WTC11 (cell line): ENCODE data around the gene TUT4. TPM values are rescaled to one million over a fixed set of nuclear protein-coding genes. Genes with fewer than 3 reads are reported as not detected.

Source experiments
- ATAC-seq: fragments of 200-7000 bp; cut with Tn5 transposase; 2 replicates; pipeline ENCODE4 v1.10.0; 2021; ENCODE audit warnings: mild to moderate bottlenecking, moderate library complexity
- CTCF ChIA-PET: fragments of 300-600 bp; sonication (Branson Sonifier 250); formaldehyde crosslinking; loops from one replicate; lab custom pipeline; 2021; ENCODE audit warnings: antibody characterized with exemption; lab: Charles Lee
- POLR2A ChIA-PET: fragments of 350-600 bp; sonication (Branson Sonifier 250); formaldehyde crosslinking; loops from one replicate; lab custom pipeline; 2021; ENCODE audit warnings: antibody characterized with exemption; lab: Charles Lee
- DNase-seq: peaks from one replicate; pipeline ENCODE4 v3.0.0; 2021; ENCODE audit warnings: low spot score
- H3K27ac Mint-ChIP-seq: 2 replicates; pipeline ENCODE4 v1.8.0; 2021; ENCODE audit warnings: mixed read lengths
- H3K27me3 Mint-ChIP-seq: 2 replicates; pipeline ENCODE4 v1.8.0; 2021; ENCODE audit warnings: low read depth, mild to moderate bottlenecking, moderate library complexity, mixed read lengths
- H3K36me3 Mint-ChIP-seq: 2 replicates; pipeline ENCODE4 v1.8.0; 2021; ENCODE audit warnings: mixed read lengths
- H3K4me1 Mint-ChIP-seq: 2 replicates; pipeline ENCODE4 v1.8.0; 2022; ENCODE audit warnings: mixed read lengths
- H3K4me3 Mint-ChIP-seq: 2 replicates; pipeline ENCODE4 v1.8.0; 2021; ENCODE audit warnings: mild to moderate bottlenecking, moderate library complexity, mixed read lengths
- H3K9me3 Mint-ChIP-seq: 2 replicates; pipeline ENCODE4 v1.8.0; 2021; ENCODE audit warnings: mixed read lengths
- AFF4 ChIP-seq: sonication (generic); formaldehyde crosslinking; IDR thresholded peaks from 2 replicates; pipeline ENCODE4 v1.8.1; 2023; ENCODE audit warnings: mild to moderate bottlenecking, missing genetic modification reagents, borderline replicate concordance
- CREM ChIP-seq: sonication (generic); formaldehyde crosslinking; IDR thresholded peaks from 2 replicates; pipeline ENCODE4 v1.8.1; 2022; ENCODE audit warnings: mild to moderate bottlenecking, missing genetic modification reagents, moderate library complexity
- E2F5 ChIP-seq: sonication (generic); formaldehyde crosslinking; IDR thresholded peaks from 2 replicates; pipeline ENCODE4 v1.8.1; 2022; ENCODE audit warnings: mild to moderate bottlenecking, moderate library complexity, missing genetic modification reagents
- FOXJ3 ChIP-seq: sonication (generic); formaldehyde crosslinking; IDR thresholded peaks from 2 replicates; pipeline ENCODE4 v1.9.0; 2021; ENCODE audit warnings: missing genetic modification reagents, mild to moderate bottlenecking, borderline replicate concordance
- GRHL2 ChIP-seq: fragments of 250-450 bp; sonication (Bioruptor Pico); IDR thresholded peaks from 2 replicates; pipeline ENCODE4 v1.8.0; 2022; ENCODE audit warnings: mild to moderate bottlenecking, moderate library complexity; ENCODE audit not compliant: insufficient replicate concordance, severe bottlenecking
- GTF2I ChIP-seq: fragments of 250-450 bp; sonication (Bioruptor Pico); conservative IDR thresholded peaks from 2 replicates; pipeline ENCODE4 v1.4.0; 2021; ENCODE audit warnings: mild to moderate bottlenecking
- JAZF1 ChIP-seq: fragments of 250-450 bp; sonication (Bioruptor Pico); IDR thresholded peaks from 2 replicates; pipeline ENCODE4 v1.9.0; 2021; ENCODE audit warnings: moderate library complexity, mild to moderate bottlenecking, inconsistent platforms
- KAT7 ChIP-seq: sonication (generic); formaldehyde crosslinking; IDR thresholded peaks from 2 replicates; pipeline ENCODE4 v1.8.1; 2023; ENCODE audit warnings: missing genetic modification reagents, mild to moderate bottlenecking, borderline replicate concordance
- MLX ChIP-seq: sonication (generic); formaldehyde crosslinking; IDR thresholded peaks from 2 replicates; pipeline ENCODE4 v1.8.1; 2023; ENCODE audit warnings: mild to moderate bottlenecking, missing genetic modification reagents, moderate library complexity
- PREB ChIP-seq: sonication (generic); formaldehyde crosslinking; IDR thresholded peaks from 2 replicates; pipeline ENCODE4 v1.8.1; 2022; ENCODE audit warnings: mild to moderate bottlenecking, missing genetic modification reagents, moderate library complexity, borderline replicate concordance
- SMAD3 ChIP-seq: sonication (generic); formaldehyde crosslinking; IDR thresholded peaks from 2 replicates; pipeline ENCODE4 v1.8.0; 2022; ENCODE audit warnings: missing genetic modification reagents, mild to moderate bottlenecking, borderline replicate concordance
- USF1 ChIP-seq: sonication (generic); formaldehyde crosslinking; IDR thresholded peaks from 2 replicates; pipeline ENCODE4 v1.8.0; 2022; ENCODE audit warnings: mild to moderate bottlenecking, missing genetic modification reagents
- ZNF281 ChIP-seq: sonication (generic); formaldehyde crosslinking; IDR thresholded peaks from 2 replicates; pipeline ENCODE4 v1.8.0; 2023; ENCODE audit warnings: mild to moderate bottlenecking, missing genetic modification reagents
- total RNA-seq: library from RNA; stranded (reverse); gene quantifications from 3 replicates; pipeline ENCODE4 v1.2.3, GENCODE V29; 2021

TUT4 gene
- total RNA-seq, 1 experiment from 2014 or later, result 63.3 TPM

- TF ChIP-seq MLX, result no peak
- TF ChIP-seq USF1, result no peak
- TF ChIP-seq PREB (CRISPR knock-in tag), result no peak
- no peak for TF ChIP-seq SMAD3 (CRISPR knock-in tag)
- no peak for TF ChIP-seq JAZF1 (CRISPR knock-in tag)
- no peak for TF ChIP-seq E2F5 (CRISPR knock-in tag)
- TF ChIP-seq FOXJ3, result no peak
Observed at GRCh38 chr1:52549267-52549666, 3.6 kb downstream of the TUT4 start (continued).

- no peak for ATAC-seq
- Mint-ChIP-seq H3K27ac (no peak overlapping the region), H3K36me3 (peaks cover 28% of the 10 kb centered on the region), H3K27me3 (no peaks in the 10 kb centered on the region), H3K9me3 (peaks cover 22% of the 10 kb centered on the region), H3K4me3 (no peak overlapping the region), H3K4me1 (peaks cover 19% of the 10 kb centered on the region)
- TF ChIP-seq ZNF281 (CRISPR knock-in tag), result no peak
- no peak for TF ChIP-seq GTF2I (CRISPR knock-in tag)
- no peak for TF ChIP-seq KAT7 (CRISPR knock-in tag)
- TF ChIP-seq CREM (CRISPR knock-in tag), result no peak
- TF ChIP-seq AFF4 (CRISPR knock-in tag), result no peak
- TF ChIP-seq GRHL2 (CRISPR knock-in tag), result no peak
- ChIA-PET POLR2A (no interaction called here), CTCF (no interaction called here)
- DNase-seq, result no peak
Observed at GRCh38 chr1:52546852-52547251, 6.0 kb downstream of the TUT4 start.
